Posterior cingulate gyrus (tissue), 11 donors: ENCODE data around the gene PTGES3.
A peak's percentile ranks its signal among the peaks of the same experiment; 100 is the strongest.

Experiments
- DNase-seq, 10 donors: peaks; one replicate each; pipeline versions ENCODE4 v3.0.0 to v3.0.0-alpha.2; 2020 to 2021; ENCODE audit warnings: mixed read lengths in 3 of 10
- intact Hi-C: fragments of 100-400 bp; cut with DNase I; formaldehyde crosslinking; loops from one replicate; pipeline ENCODE4 v1.15.1; 2023

The PTGES3 gene

GRCh38 chr12:56631790-56632700 lies 56.0 kb downstream of the PTGES3 start:
- intact Hi-C loops = loop anchor here (5.0 kb wide), 1 partner anchor 60 kb away; no protein-coding TSS in a partner anchor
- DNase-seq = peak in 8 of 10 donors; percentile 27 to 91 (median 50)

GRCh38 chr12:56630180-56630632 lies 57.9 kb downstream of the PTGES3 start, which contains the start of gene BAZ2A:
BAZ2A (minus strand) TSS chr12:56630326; CDS start chr12:56617530, 12,796 bp downstream.
- intact Hi-C loops = loop anchor here (5.0 kb wide), 1 partner anchor 58 kb away; no protein-coding TSS in a partner anchor
- DNase-seq = peak; percentile 91 to 99 (median 97)

GRCh38 chr12:56629459-56630179 lies 58.5 kb downstream of the PTGES3 start:
- intact Hi-C loops = loop anchor here (5.0 kb wide), 2 partner anchors 37 to 57 kb away; no protein-coding TSS in a partner anchor
- DNase-seq = peak in 9 of 10 donors; percentile 29 to 88 (median 37)

- intact Hi-C loops = loop anchor here (5.0 kb wide), 1 partner anchor 37 kb away; no protein-coding TSS in a partner anchor
- peak in 9 of 10 donors; percentile 49 to 91 (median 67) for DNase-seq
These were observed 59.2 kb downstream of the PTGES3 start for GRCh38 chr12:56628671-56629458.

GRCh38 chr12:56626701-56627100 lies 61.4 kb downstream of the PTGES3 start:
- DNase-seq = no peak
- intact Hi-C loops = loop anchor here (5.0 kb wide), 1 partner anchor 34 kb away; no protein-coding TSS in a partner anchor

- DNase-seq = no peak
- intact Hi-C loops = no loop called here
These were observed 65.5 kb downstream of the PTGES3 start for GRCh38 chr12:56622535-56622934.

- intact Hi-C loops = no loop called here
- no peak for DNase-seq
These were observed 71.2 kb downstream of the PTGES3 start for GRCh38 chr12:56616925-56617324.

- intact Hi-C loops = no loop called here
- no peak for DNase-seq
These were observed 71.8 kb downstream of the PTGES3 start for GRCh38 chr12:56616244-56616643.

- peak in 4 of 10 donors; percentile 23 to 90 (median 60) for DNase-seq
- intact Hi-C loops = no loop called here
These were observed 73.5 kb downstream of the PTGES3 start for GRCh38 chr12:56614627-56615026.
